ENCODE data around the gene PIEZO2. TPM values are rescaled to one million over a fixed set of nuclear protein-coding genes. Genes with fewer than 3 reads are reported as not detected.

PIEZO2 gene
- total RNA-seq, 1 experiment from 2014 or later, result 10.7 TPM

- peak overlapping the region; percentile 29 for H3K27ac Mint-ChIP-seq
- peak; percentile 32; the same call in 1 of the 2 replicates for ATAC-seq
- POLR2A ChIA-PET, result no interaction called here
- no peak for TF ChIP-seq ZNF532 (CRISPR knock-in tag; IDR thresholded peaks at IDR 0.05; ENCODE audit: borderline replicate concordance)
- no peaks in the 10 kb centered on the region for H3K9me3 Mint-ChIP-seq
- no peak for DNase-seq (ENCODE audit: low spot score)
- H3K36me3 Mint-ChIP-seq, result peaks cover 2% of the 10 kb centered on the region
- CTCF ChIA-PET, result interaction anchor here (1.0 to 1.3 kb wide), 2 partner anchors 8 to 20 kb away, joined by 3 to 6 read pairs; no protein-coding TSS in a partner anchor
- no peaks in the 10 kb centered on the region for H3K27me3 Mint-ChIP-seq (ENCODE audit: low read depth)
- H3K4me1 Mint-ChIP-seq, result peaks cover 35% of the 10 kb centered on the region
- no peak overlapping the region for H3K4me3 Mint-ChIP-seq
Measured at GRCh38 chr18:11020877-11021414, 128.4 kb downstream of the PIEZO2 start.

- Mint-ChIP-seq H3K9me3 (no peaks in the 10 kb centered on the region), H3K4me3 (no peak overlapping the region), H3K27ac (no peak overlapping the region), H3K36me3 (peaks cover 2% of the 10 kb centered on the region), H3K4me1 (peaks cover 33% of the 10 kb centered on the region), H3K27me3 (ENCODE audit: low read depth) (no peaks in the 10 kb centered on the region)
- ChIA-PET CTCF (interaction anchor here (1.0 to 1.3 kb wide), 2 partner anchors 9 to 21 kb away, joined by 3 to 6 read pairs; no protein-coding TSS in a partner anchor), POLR2A (no interaction called here)
- TF ChIP-seq CREM (CRISPR knock-in tag; IDR thresholded peaks at IDR 0.05) (no peak), PRRX2 (CRISPR knock-in tag; IDR thresholded peaks at IDR 0.05) (no peak), NR2C2 (CRISPR knock-in tag; IDR thresholded peaks at IDR 0.05) (no peak), PREB (CRISPR knock-in tag; IDR thresholded peaks at IDR 0.05; ENCODE audit: borderline replicate concordance) (no peak), ATF6 (CRISPR knock-in tag; IDR thresholded peaks at IDR 0.05) (no peak), MAX (CRISPR knock-in tag; IDR thresholded peaks at IDR 0.05) (no peak), CREB1 (CRISPR knock-in tag; IDR thresholded peaks at IDR 0.05) (no peak), KAT7 (CRISPR knock-in tag; IDR thresholded peaks at IDR 0.05; ENCODE audit: borderline replicate concordance) (no peak), SMAD4 (CRISPR knock-in tag; IDR thresholded peaks at IDR 0.05) (no peak), JAZF1 (CRISPR knock-in tag; IDR thresholded peaks at IDR 0.05) (no peak), ZNF219 (CRISPR knock-in tag; IDR thresholded peaks at IDR 0.05; ENCODE audit: borderline replicate concordance) (no peak)
- ATAC-seq, result no peak
- DNase-seq (ENCODE audit: low spot score), result no peak
Measured at GRCh38 chr18:11020161-11020853, 129.1 kb downstream of the PIEZO2 start.
